Lung (tissue), 12 donors: ENCODE results near the gene NREP. TPM values are rescaled to one million over a fixed set of nuclear protein-coding genes. Genes with fewer than 3 reads are reported as not detected.
"Not testable (repeated sequence)": the region's sequence is repeated elsewhere in the genome, so short reads cannot be mapped to it uniquely, and the experiment has no call there.

ENCODE experiments used
- ATAC-seq: fragments of 200-7000 bp; cut with Tn5 transposase; one replicate; pipeline ENCODE4 v1.9.1; 2020; ENCODE audit warnings: moderate number of reproducible peaks; ENCODE audit not compliant: insufficient read depth, low FRiP score
- DNase-seq, 3 donors: peaks; one replicate each; pipeline ENCODE4 v3.0.0-alpha.2; 2013 to 2017
- H3K27ac ChIP-seq, 2 donors: one replicate each; pipeline ENCODE4 v1.5.1; 2013; ENCODE audit warnings: mild to moderate bottlenecking in 2 of 2, moderate library complexity in 2 of 2, control low read depth in 1 of 2, inconsistent platforms in 1 of 2, low read depth in 1 of 2, low read length in 1 of 2
- H3K27me3 ChIP-seq, 3 donors: one replicate each; pipeline ENCODE4 v1.5.1; 2013; ENCODE audit warnings: low read length in 2 of 3; ENCODE audit not compliant: control insufficient read depth in 3 of 3, insufficient read depth in 3 of 3
- H3K36me3 ChIP-seq, 4 donors: one replicate each; pipeline ENCODE4 v1.5.1; 2013; ENCODE audit warnings: low read length in 4 of 4, mild to moderate bottlenecking in 1 of 4, moderate library complexity in 1 of 4; ENCODE audit not compliant: control insufficient read depth in 4 of 4, insufficient read depth in 4 of 4
- H3K4me1 ChIP-seq, 5 donors: one replicate each; pipeline ENCODE4 v1.5.1; 2013; ENCODE audit warnings: low read length in 5 of 5, mild to moderate bottlenecking in 2 of 5, moderate library complexity in 1 of 5; ENCODE audit not compliant: control insufficient read depth in 5 of 5, insufficient read depth in 5 of 5
- H3K4me3 ChIP-seq: one replicate; pipeline ENCODE4 v1.5.1; 2013; ENCODE audit warnings: mild to moderate bottlenecking, control low read depth, moderate library complexity
- H3K9ac ChIP-seq, 2 donors: one replicate each; pipeline ENCODE4 v1.5.1; 2013; ENCODE audit warnings: low read length in 2 of 2, control low read depth in 1 of 2; ENCODE audit not compliant: insufficient read depth in 1 of 2
- H3K9me3 ChIP-seq, 4 donors: one replicate each; pipeline ENCODE4 v1.5.1; 2013; ENCODE audit warnings: low read length in 3 of 4, mild to moderate bottlenecking in 1 of 4, moderate library complexity in 1 of 4; ENCODE audit not compliant: control insufficient read depth in 4 of 4, insufficient read depth in 3 of 4
- CTCF ChIP-seq: IDR thresholded peaks from 2 replicates; pipeline ENCODE4 v1.5.1; 2012; ENCODE audit warnings: mild to moderate bottlenecking; ENCODE audit errors: control extremely low read depth, extremely low read depth
- WGBS, 2 donors: extraction: QIAGEN DNeasy Blood & Tissue Kit; methylation state at CpG; one replicate each; pipeline ENCODE4 v1.1.7; 2013; 5-methylcytosine and 5-hydroxymethylcytosine counted together
- polyA plus RNA-seq, 2 donors: library from polyadenylated mRNA; stranded (reverse); fragments of 200-250 nt; gene quantifications; one replicate each; pipeline ENCODE4 v1.2.1, GENCODE V29; 2013
- total RNA-seq, 2 donors: library from RNA; depleted of rRNA in 1 of 2; stranded (reverse); fragments of >200 nt in 1 of 2; gene quantifications; one replicate each; pipeline ENCODE4 v1.2.1, GENCODE V29; 2014 to 2021
- donor health status: control.
- donor health status: control.
- donor health status: Bipolar disorder and iron deficiency.
- donor health status: healthy.
- donor health status: DM: yes; HTN: yes; CAD: no.

The NREP gene
- total and polyA plus RNA-seq, 4 donors: 10.8 to 326 (median 16.8) TPM

GRCh38 chr5:111719773-111720172 is 37.2 kb downstream of the NREP start:
- peaks cover 0 to 15% (median 0%) of the 10 kb centered on the region in 5 donors for H3K4me1 ChIP-seq
- H3K9me3 ChIP-seq: no peaks in the 10 kb centered on the region
- no peak overlapping the region for H3K9ac ChIP-seq
- no peak overlapping the region for H3K4me3 ChIP-seq
- H3K27me3 ChIP-seq: no peaks in the 10 kb centered on the region
- H3K36me3 ChIP-seq: no peaks in the 10 kb centered on the region
- DNase-seq (no peak), ATAC-seq (no peak)
- no peak for TF ChIP-seq CTCF
- no peak overlapping the region for H3K27ac ChIP-seq

- not testable (repeated sequence) for H3K27ac ChIP-seq, DNase-seq, H3K36me3 ChIP-seq, H3K9me3 ChIP-seq, H3K27me3 ChIP-seq, H3K9ac ChIP-seq, ATAC-seq, H3K4me1 ChIP-seq, H3K4me3 ChIP-seq
- WGBS, 2 donors: 85 to 100% methylated on average over 3 of the region's 3 CpGs
Observed at GRCh38 chr5:111716789-111717188, 40.2 kb downstream of the NREP start.

- no peak for ATAC-seq
Observed at GRCh38 chr5:111707630-111708164, 49.3 kb downstream of the NREP start.

GRCh38 chr5:111706345-111706744 is 50.6 kb downstream of the NREP start:
- no peak for TF ChIP-seq CTCF
- DNase-seq: peak in 2 of 3 donors; percentile 15 to 53
- H3K36me3 ChIP-seq: no peaks in the 10 kb centered on the region
- 53 to 77% methylated on average over 4 of the region's 4 CpGs for WGBS, 2 donors
- H3K4me3 ChIP-seq: no peak overlapping the region
- no peak overlapping the region for H3K27ac ChIP-seq
- no peaks in the 10 kb centered on the region for H3K27me3 ChIP-seq
- no peaks in the 10 kb centered on the region for H3K9me3 ChIP-seq
- no peak overlapping the region for H3K9ac ChIP-seq
- peaks cover 0 to 6% (median 2%) of the 10 kb centered on the region in 5 donors for H3K4me1 ChIP-seq
- no peak for ATAC-seq

More at GRCh38 chr5:111707630-111708164, 49.3 kb downstream of the NREP start:
- no peak for TF ChIP-seq CTCF
- Histone ChIP-seq H3K4me1 (peaks cover 0 to 6% (median 2%) of the 10 kb centered on the region in 5 donors), H3K9me3 (no peaks in the 10 kb centered on the region), H3K27me3 (no peaks in the 10 kb centered on the region), H3K36me3 (no peaks in the 10 kb centered on the region), H3K27ac (no peak overlapping the region), H3K9ac (no peak overlapping the region), H3K4me3 (no peak overlapping the region)
- WGBS, 2 donors: 76 to 81% methylated on average over 1 of the region's 1 CpG
- no peak for DNase-seq
